Psoas muscle (tissue), 8 donors: ENCODE data around the gene SLBP. TPM values are rescaled to one million over a fixed set of nuclear protein-coding genes. Genes with fewer than 3 reads are reported as not detected.

Experiments used
- ATAC-seq, 4 donors: fragments of 200-7000 bp; cut with Tn5 transposase; one replicate each; pipeline ENCODE4 v1.9.1; 2020; ENCODE audit warnings: moderate library complexity in 3 of 4, mild to moderate bottlenecking in 2 of 4
- DNase-seq, 2 donors: peaks; one replicate each; pipeline ENCODE4 v3.0.0-alpha.2; 2020
- H3K27ac ChIP-seq: fragments of 200-600 bp; one replicate; pipeline ENCODE4 v1.8.0; 2022
- H3K27me3 ChIP-seq, 3 donors: fragments of 200-600 bp in 1 of 3; one replicate each; pipeline versions ENCODE4 v1.6.1 to v1.8.0; 2013 to 2022; ENCODE audit warnings: low read length in 2 of 3, mild to moderate bottlenecking in 2 of 3, moderate library complexity in 1 of 3; ENCODE audit not compliant: insufficient read depth in 3 of 3
- H3K36me3 ChIP-seq, 2 donors: fragments of 200-600 bp in 1 of 2; one replicate each; pipeline versions ENCODE4 v1.6.1 to v1.8.0; 2013 to 2022; ENCODE audit warnings: low read depth in 1 of 2, mild to moderate bottlenecking in 1 of 2, moderate library complexity in 1 of 2; ENCODE audit not compliant: insufficient read depth in 1 of 2
- H3K4me1 ChIP-seq: fragments of 200-600 bp; one replicate; pipeline ENCODE4 v1.8.0; 2022
- H3K4me3 ChIP-seq: fragments of 200-600 bp; one replicate; pipeline ENCODE4 v1.8.0; 2022; ENCODE audit warnings: mild to moderate bottlenecking
- H3K9me3 ChIP-seq: fragments of 200-600 bp; one replicate; pipeline ENCODE4 v1.8.0; 2022
- WGBS, 3 donors: extraction: QIAGEN DNeasy Blood & Tissue Kit; methylation state at CpG; one replicate each; pipeline versions ENCODE4 v1.1.6 to v1.1.7; 2013; 5-methylcytosine and 5-hydroxymethylcytosine counted together
- intact Hi-C, 2 donors: fragments of 100-400 bp; cut with DNase I; formaldehyde crosslinking; loops; one replicate each; pipeline versions ENCODE4 v1.11.0 to v1.14.2; 2022
- polyA plus RNA-seq, 3 donors: library from polyadenylated mRNA; stranded (reverse); fragments of 200-250 nt; gene quantifications; one replicate each; pipeline ENCODE4 v1.2.3, GENCODE V29; 2013
- total RNA-seq, 4 donors: library from RNA; stranded (reverse); fragmentation: NEBNext Ultra II Directional in 2 of 4; extraction: Animal tissue kit (Norgen Biotek cat#: 25700) in 2 of 4; gene quantifications; one replicate each; pipeline versions ENCODE4 v1.2.1 to v1.2.4, GENCODE V29; 2021 to 2023
- TF ChIP-seq, protein P1 (sequence below): fragments of 200-600 bp; IDR thresholded peaks from one replicate; pipeline ENCODE4 v1.8.0; 2022; ENCODE audit warnings: antibody characterized with exemption
- donor health status: healthy with polysubstance abuse.
- donor health status: DM: no; HTN: no; CAD: no; lungs with moderate emphysema.
- donor health status: Bipolar disorder and iron deficiency.
- donor health status: healthy.
- donor health status: DM: yes; HTN: yes; CAD: no.
- donor health status: DM: no; HTN: no; CAD: no.
- donor health status: DM: no; HTN: no; CAD: no.
- donor health status: DM: yes; HTN: yes; CAD: no.

The SLBP gene
- total and polyA plus RNA-seq, 7 donors = 15.4 to 18.8 (median 16.3) TPM

DNA sequence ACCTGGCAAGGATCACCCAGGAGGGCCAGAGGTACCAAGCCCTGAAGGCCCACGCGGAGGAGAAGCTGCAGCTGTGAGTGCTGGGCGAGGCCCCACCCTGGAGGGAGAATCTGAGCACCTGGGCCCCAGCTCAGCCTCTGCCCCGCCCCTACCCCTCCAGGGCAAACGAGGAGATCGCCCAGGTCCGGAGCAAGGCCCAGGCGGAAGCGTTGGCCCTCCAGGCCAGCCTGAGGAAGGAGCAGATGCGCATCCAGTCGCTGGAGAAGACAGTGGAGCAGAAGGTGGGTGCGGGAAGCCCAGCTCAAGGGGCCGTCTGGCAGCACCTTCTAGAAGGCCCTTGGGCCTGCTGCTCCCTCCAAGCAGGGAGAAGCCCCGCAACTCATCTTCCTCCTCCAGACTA lies 32.4 kb upstream of the SLBP start:
- intact Hi-C loops = no loop called here
- TF ChIP-seq, protein P1, sequence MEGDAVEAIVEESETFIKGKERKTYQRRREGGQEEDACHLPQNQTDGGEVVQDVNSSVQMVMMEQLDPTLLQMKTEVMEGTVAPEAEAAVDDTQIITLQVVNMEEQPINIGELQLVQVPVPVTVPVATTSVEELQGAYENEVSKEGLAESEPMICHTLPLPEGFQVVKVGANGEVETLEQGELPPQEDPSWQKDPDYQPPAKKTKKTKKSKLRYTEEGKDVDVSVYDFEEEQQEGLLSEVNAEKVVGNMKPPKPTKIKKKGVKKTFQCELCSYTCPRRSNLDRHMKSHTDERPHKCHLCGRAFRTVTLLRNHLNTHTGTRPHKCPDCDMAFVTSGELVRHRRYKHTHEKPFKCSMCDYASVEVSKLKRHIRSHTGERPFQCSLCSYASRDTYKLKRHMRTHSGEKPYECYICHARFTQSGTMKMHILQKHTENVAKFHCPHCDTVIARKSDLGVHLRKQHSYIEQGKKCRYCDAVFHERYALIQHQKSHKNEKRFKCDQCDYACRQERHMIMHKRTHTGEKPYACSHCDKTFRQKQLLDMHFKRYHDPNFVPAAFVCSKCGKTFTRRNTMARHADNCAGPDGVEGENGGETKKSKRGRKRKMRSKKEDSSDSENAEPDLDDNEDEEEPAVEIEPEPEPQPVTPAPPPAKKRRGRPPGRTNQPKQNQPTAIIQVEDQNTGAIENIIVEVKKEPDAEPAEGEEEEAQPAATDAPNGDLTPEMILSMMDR = no peak
- Histone ChIP-seq H3K36me3 (peaks cover 4 to 26% of the 10 kb centered on the region in 2 donors), H3K4me1 (no peaks in the 10 kb centered on the region), H3K27ac (no peak overlapping the region), H3K9me3 (no peaks in the 10 kb centered on the region), H3K4me3 (no peak overlapping the region), H3K27me3 (peaks cover 0 to 8% (median 0%) of the 10 kb centered on the region in 3 donors)
- DNase-seq = no peak
- 93 to 95% (median 94%) methylated on average over 14 of the region's 14 CpGs for WGBS, 3 donors
- no peak for ATAC-seq

DNA sequence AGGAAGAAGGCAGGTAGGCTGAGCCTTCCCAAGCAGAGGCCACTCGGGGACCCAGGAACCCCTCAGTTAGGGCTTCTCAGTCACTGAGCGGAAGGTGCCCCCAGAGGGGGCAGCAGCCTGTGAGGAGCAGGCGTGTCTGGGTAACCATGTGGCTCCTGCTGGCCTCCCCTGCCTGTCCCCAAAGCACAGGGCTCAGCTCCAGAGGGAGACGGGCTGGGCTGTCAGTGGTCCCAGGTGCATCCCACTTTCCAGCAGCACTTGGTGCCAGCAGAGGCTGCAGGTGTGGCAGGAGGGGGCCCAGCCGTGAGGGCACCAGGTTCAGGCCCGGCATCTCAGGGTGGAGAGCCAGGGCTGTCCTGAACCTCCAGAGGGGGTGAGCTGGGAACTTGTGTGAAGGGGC lies 31.9 kb upstream of the SLBP start:
- 86 to 95% (median 94%) methylated on average over 6 of the region's 6 CpGs for WGBS, 3 donors
- H3K4me1 ChIP-seq = no peaks in the 10 kb centered on the region
- DNase-seq = no peak
- no peak overlapping the region for H3K4me3 ChIP-seq
- H3K27me3 ChIP-seq = peaks cover 0 to 8% (median 0%) of the 10 kb centered on the region in 3 donors
- TF ChIP-seq, protein P1 = no peak
- intact Hi-C loops = no loop called here
- peaks cover 4 to 26% of the 10 kb centered on the region in 2 donors for H3K36me3 ChIP-seq
- no peak for ATAC-seq
- H3K27ac ChIP-seq = no peak overlapping the region
- no peaks in the 10 kb centered on the region for H3K9me3 ChIP-seq

DNA sequence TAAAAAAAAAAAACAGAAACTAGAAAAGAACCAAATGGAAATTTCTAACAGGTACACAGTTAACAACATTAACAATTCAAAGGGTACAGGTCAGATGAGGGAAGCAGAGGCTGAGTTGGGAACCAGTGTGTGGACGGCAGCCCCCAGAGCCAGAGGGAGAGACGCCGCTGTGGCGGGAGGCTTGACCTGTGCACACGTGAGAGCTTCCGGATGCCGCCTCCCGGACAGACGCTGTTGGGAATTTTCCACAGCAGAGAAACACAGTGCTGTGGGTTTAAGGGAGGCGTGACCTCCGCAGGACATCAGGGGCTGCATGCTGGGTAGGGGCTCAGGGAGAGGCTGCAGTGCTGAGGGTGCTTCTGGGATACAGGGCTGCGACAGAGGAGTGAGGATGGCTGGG lies 31.4 kb upstream of the SLBP start:
- peaks cover 0 to 7% (median 0%) of the 10 kb centered on the region in 3 donors for H3K27me3 ChIP-seq
- no peak for DNase-seq
- intact Hi-C loops = no loop called here
- no peak overlapping the region for H3K27ac ChIP-seq
- H3K4me1 ChIP-seq = no peaks in the 10 kb centered on the region
- TF ChIP-seq, protein P1 = no peak
- no peak overlapping the region for H3K4me3 ChIP-seq
- peaks cover 4 to 26% of the 10 kb centered on the region in 2 donors for H3K36me3 ChIP-seq
- H3K9me3 ChIP-seq = no peaks in the 10 kb centered on the region
- no peak for ATAC-seq
- WGBS, 3 donors = 75 to 96% (median 84%) methylated on average over 12 of the region's 12 CpGs

DNA sequence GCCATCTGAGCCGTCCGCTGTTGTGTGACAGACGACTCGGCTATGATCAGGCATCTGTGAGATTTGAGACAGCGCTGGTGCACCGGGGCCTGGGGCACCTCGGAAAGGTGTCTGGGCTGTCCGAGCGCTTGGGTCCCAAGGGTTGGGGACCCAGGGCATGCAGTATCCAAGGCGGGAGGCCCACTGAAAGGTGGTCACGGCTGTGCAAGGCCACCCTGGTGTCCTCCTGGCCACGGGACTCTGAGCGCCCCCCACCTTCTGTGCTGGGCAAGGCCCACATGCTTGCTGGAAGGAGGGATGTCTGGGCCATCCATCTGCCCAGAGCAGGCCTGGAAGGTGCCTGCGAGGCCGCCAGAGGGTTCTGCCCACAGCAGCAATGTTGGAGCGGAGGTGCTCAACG lies 29.1 kb upstream of the SLBP start:
- no peak for DNase-seq
- Histone ChIP-seq H3K9me3 (peaks cover 4% of the 10 kb centered on the region), H3K4me1 (no peaks in the 10 kb centered on the region), H3K27me3 (no peaks in the 10 kb centered on the region), H3K36me3 (peaks cover 7 to 47% of the 10 kb centered on the region in 2 donors), H3K4me3 (no peak overlapping the region), H3K27ac (no peak overlapping the region)
- WGBS, 3 donors = 90 to 94% (median 90%) methylated on average over 15 to 17 of the region's 17 CpGs
- no peak for ATAC-seq
- intact Hi-C loops = no loop called here
- TF ChIP-seq, protein P1 = no peak

DNA sequence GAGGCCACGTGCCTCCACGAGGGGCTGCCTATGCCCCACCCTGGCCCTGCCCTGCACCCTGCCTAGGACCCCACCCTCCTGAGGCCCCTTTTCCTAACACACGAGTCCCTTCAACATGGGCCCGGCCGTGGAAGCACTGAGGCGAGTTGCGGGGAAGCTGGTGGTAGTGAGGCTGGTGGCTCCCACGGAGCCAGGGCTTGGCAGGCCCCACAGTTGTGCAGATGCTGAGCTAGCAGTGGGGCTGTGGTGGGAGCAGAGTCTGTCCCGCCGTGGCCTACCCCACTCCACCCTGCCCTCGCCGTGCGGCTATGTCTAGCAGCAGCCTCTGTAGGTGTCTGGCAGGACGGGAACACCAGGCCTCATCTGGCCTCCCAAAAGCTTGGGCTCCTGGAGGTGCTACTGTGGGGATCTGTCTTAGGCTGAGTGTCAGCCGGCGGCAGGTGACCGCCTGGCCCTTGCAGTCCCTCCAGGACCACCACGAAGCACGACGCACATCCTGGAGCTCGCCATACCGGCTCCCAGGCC lies 28.0 kb upstream of the SLBP start:
- no peak overlapping the region for H3K4me3 ChIP-seq
- WGBS, 3 donors = 90 to 95% (median 95%) methylated on average over 21 to 22 of the region's 22 CpGs
- H3K27me3 ChIP-seq = no peaks in the 10 kb centered on the region
- intact Hi-C loops = no loop called here
- H3K9me3 ChIP-seq = peaks cover 4% of the 10 kb centered on the region
- ATAC-seq = no peak
- TF ChIP-seq, protein P1 = no peak
- no peaks in the 10 kb centered on the region for H3K4me1 ChIP-seq
- peaks cover 7 to 56% of the 10 kb centered on the region in 2 donors for H3K36me3 ChIP-seq
- no peak overlapping the region for H3K27ac ChIP-seq
- no peak for DNase-seq
